SK-N-SH (cell line): ENCODE measurements around the gene GOLM1. TPM values are rescaled to one million over a fixed set of nuclear protein-coding genes. Genes with fewer than 3 reads are reported as not detected.
A peak's percentile ranks its signal among the peaks of the same experiment; 100 is the strongest.

ENCODE experiments used
- CTCF ChIA-PET: fragments of 300-600, 350-600 bp; formaldehyde crosslinking; extraction: SDS; loops from one replicate; lab custom pipeline; 2021; lab: Yijun Ruan, JAX
- POLR2A ChIA-PET: fragments of 350-600 bp; sonication (Branson Sonifier 250); formaldehyde crosslinking; extraction: SDS; loops from one replicate; lab custom pipeline; 2020; ENCODE audit warnings: antibody characterized with exemption, inconsistent platforms; lab: Yijun Ruan, JAX
- DNase-seq: peaks from one replicate; pipeline ENCODE4 v3.0.0; 2012
- H2AFZ ChIP-seq: fragments of 200-600 bp; sonication (generic); 2 replicates; pipeline ENCODE4 v1.8.1; 2016; ENCODE audit warnings: antibody characterized with exemption, mild to moderate bottlenecking, low read depth
- H3F3A ChIP-seq: fragments of 200-600 bp; sonication (generic); replicated peaks from 2 replicates; pipeline ENCODE3; 2016; ENCODE audit warnings: antibody characterized with exemption, mild to moderate bottlenecking; ENCODE audit not compliant: insufficient read depth
- H3K27ac ChIP-seq, 2 experiments: fragments of 200-500 bp in 1 of 2; fragments of 200-600 bp in 1 of 2; sonication (Bioruptor generic) in 1 of 2; sonication (generic), shearing (Covaris generic) in 1 of 2; 2 replicates each; pipeline versions ENCODE4 v1.5.1 to v1.6.1; 2014 to 2016; ENCODE audit warnings: low read depth in 2 of 2, inconsistent platforms in 1 of 2, low read length in 1 of 2, mild to moderate bottlenecking in 1 of 2, mixed read lengths in 1 of 2
- H3K27me3 ChIP-seq: fragments of 200-600 bp; sonication (generic), shearing (Covaris generic); 2 replicates; pipeline ENCODE4 v1.6.1; 2016; ENCODE audit warnings: mixed run types; ENCODE audit not compliant: insufficient read depth
- H3K36me3 ChIP-seq, 2 experiments: fragments of 200-500 bp in 1 of 2; fragments of 200-600 bp in 1 of 2; sonication (Bioruptor generic) in 1 of 2; sonication (generic) in 1 of 2; replicated peaks in 1 of 2; 2 replicates each; pipeline versions ENCODE3 to v1.5.1; 2014 to 2016; ENCODE audit warnings: low read length in 1 of 2, mild to moderate bottlenecking in 1 of 2; ENCODE audit not compliant: insufficient read depth in 2 of 2, control insufficient read depth in 1 of 2
- H3K4me1 ChIP-seq, 2 experiments: fragments of 200-500 bp in 1 of 2; fragments of 200-600 bp in 1 of 2; sonication (Bioruptor generic) in 1 of 2; sonication (generic), shearing (Covaris generic) in 1 of 2; 2 replicates each; pipeline versions ENCODE4 v1.5.1 to v1.6.1; 2014 to 2016; ENCODE audit warnings: low read depth in 1 of 2, low read length in 1 of 2, mixed run types in 1 of 2; ENCODE audit not compliant: insufficient read depth in 2 of 2, control insufficient read depth in 1 of 2
- H3K4me2 ChIP-seq: fragments of 200-600 bp; sonication (generic), shearing (Covaris generic); 2 replicates; pipeline ENCODE4 v1.6.1; 2017; ENCODE audit warnings: mixed run types
- H3K4me3 ChIP-seq, 2 experiments: fragments of 200-500 bp in 1 of 2; fragments of 200-600 bp in 1 of 2; sonication (Bioruptor generic) in 1 of 2; sonication (generic), shearing (Covaris generic) in 1 of 2; 2 replicates each; pipeline versions ENCODE4 v1.5.1 to v1.8.1; 2014 to 2016; ENCODE audit warnings: low read depth in 2 of 2, inconsistent platforms in 1 of 2, low read length in 1 of 2, mild to moderate bottlenecking in 1 of 2, mixed read lengths in 1 of 2, moderate library complexity in 1 of 2
- H3K79me2 ChIP-seq: fragments of 200-600 bp; sonication (generic); 2 replicates; pipeline ENCODE4 v1.8.1; 2017; ENCODE audit warnings: mild to moderate bottlenecking; ENCODE audit not compliant: insufficient read depth
- H3K9ac ChIP-seq: fragments of 200-600 bp; sonication (generic); 2 replicates; pipeline ENCODE4 v1.6.1; 2017; ENCODE audit warnings: mixed run types
- H3K9me2 ChIP-seq: fragments of 200-600 bp; sonication (generic); 2 replicates; pipeline ENCODE4 v1.6.1; 2017; ENCODE audit warnings: mixed run types
- H3K9me3 ChIP-seq: fragments of 200-600 bp; sonication (generic); 2 replicates; pipeline ENCODE4 v1.6.1; 2017; ENCODE audit warnings: mixed run types, mild to moderate bottlenecking, moderate library complexity
- H4K20me1 ChIP-seq: fragments of 200-600 bp; sonication (generic); 2 replicates; pipeline ENCODE4 v1.6.1; 2017; ENCODE audit warnings: mild to moderate bottlenecking, mixed run types; ENCODE audit not compliant: insufficient read depth
- EP300 ChIP-seq, 2 experiments: IDR thresholded peaks; 2 replicates each; pipeline versions ENCODE4 v1.4.0 to v1.6.1; 2012; ENCODE audit warnings: borderline replicate concordance in 1 of 2, low read depth in 1 of 2, low read length in 1 of 2
- FOXM1 ChIP-seq: IDR thresholded peaks from 2 replicates; pipeline ENCODE4 v1.4.0; 2012; ENCODE audit warnings: low read depth, mild to moderate bottlenecking
- GATA2 ChIP-seq: sonication (generic); formaldehyde crosslinking; IDR thresholded peaks from 2 replicates; pipeline ENCODE4 v1.5.0; 2020; ENCODE audit warnings: mild to moderate bottlenecking, missing genetic modification reagents
- MAX ChIP-seq: IDR thresholded peaks from 2 replicates; pipeline ENCODE4 v1.4.0; 2012; ENCODE audit warnings: low read depth
- MEF2A ChIP-seq: IDR thresholded peaks from 2 replicates; pipeline ENCODE4 v1.4.0; 2012; ENCODE audit warnings: low read depth, borderline replicate concordance
- MXI1 ChIP-seq: IDR thresholded peaks from 2 replicates; pipeline ENCODE4 v1.6.1; 2012; ENCODE audit warnings: mild to moderate bottlenecking, low read depth, low read length, improper control_type of control experiment
- NFIC ChIP-seq: IDR thresholded peaks from 2 replicates; pipeline ENCODE4 v1.4.0; 2012; ENCODE audit warnings: borderline replicate concordance
- RAD21 ChIP-seq: IDR thresholded peaks from 2 replicates; pipeline ENCODE4 v1.6.1; 2012; ENCODE audit warnings: mild to moderate bottlenecking, low read length
- RCOR1 ChIP-seq: fragments of 150-350 bp; IDR thresholded peaks from 2 replicates; pipeline ENCODE4 v1.6.1; 2017; ENCODE audit warnings: antibody characterized with exemption, low read length
- SMC3 ChIP-seq: IDR thresholded peaks from 2 replicates; pipeline ENCODE4 v1.6.1; 2012; ENCODE audit warnings: low read depth, low read length, improper control_type of control experiment
- TAF1 ChIP-seq: IDR thresholded peaks from 2 replicates; pipeline ENCODE4 v1.6.1; 2012; ENCODE audit warnings: low read depth, mild to moderate bottlenecking, low read length, moderate library complexity, borderline replicate concordance
- YY1 ChIP-seq: IDR thresholded peaks from 2 replicates; pipeline ENCODE4 v1.4.0; 2012; ENCODE audit warnings: low read depth, mild to moderate bottlenecking
- WGBS: methylation state at CpG from one replicate; pipeline ENCODE4 v1.1.6; 2017; ENCODE audit warnings: low lambda C conversion rate; 5-methylcytosine and 5-hydroxymethylcytosine counted together
- polyA plus RNA-seq, 3 experiments: library from polyadenylated mRNA; depleted of rRNA; stranded (reverse); fragments of >200 nt; gene quantifications; 2 replicates each; pipeline ENCODE4 v1.2.3, GENCODE V29; 2012
- TF ChIP-seq, protein P1 (sequence below): IDR thresholded peaks from 2 replicates; pipeline ENCODE4 v1.4.0; 2012; ENCODE audit warnings: low read depth, borderline replicate concordance
- TF ChIP-seq, protein P2 (sequence below): fragments of 150-350 bp; IDR thresholded peaks from 2 replicates; pipeline ENCODE4 v1.6.1; 2017; ENCODE audit warnings: antibody characterized with exemption, low read length, low read depth, borderline replicate concordance
- TF ChIP-seq, protein P3 (sequence below): IDR thresholded peaks from 2 replicates; pipeline ENCODE4 v1.6.1; 2012; ENCODE audit warnings: mild to moderate bottlenecking, low read depth, low read length, moderate library complexity

Gene GOLM1
- polyA plus RNA-seq, 1 of the 3 experiments (the other 2 are of a cell fraction) = 69.8 TPM

GRCh38 chr9:86097510-86098224 is 1.7 kb downstream of the GOLM1 start:
- H3K79me2 ChIP-seq = peaks cover 52% of the 10 kb centered on the region
- H3F3A ChIP-seq = peaks cover 13% of the 10 kb centered on the region
- CTCF ChIA-PET = interaction anchor here (1.1 kb wide), 1 partner anchor 23 kb away, joined by 3 read pairs; no protein-coding TSS in a partner anchor
- peak overlapping the region; percentile 85 to 90 for H3K4me3 ChIP-seq
- TF ChIP-seq MEF2A (no peak), YY1 (no peak), NFIC (no peak), RCOR1 (no peak), TAF1 (no peak), RAD21 (no peak), FOXM1 (no peak), GATA2 (CRISPR knock-in tag) (no peak), MAX (no peak), MXI1 (no peak), EP300 (IDR thresholded peaks at IDR 0.05; ENCODE audit: borderline replicate concordance in 1 of 2, low read depth in 1 of 2, low read length in 1 of 2) (no peak), SMC3 (no peak)
- TF ChIP-seq, protein P1, sequence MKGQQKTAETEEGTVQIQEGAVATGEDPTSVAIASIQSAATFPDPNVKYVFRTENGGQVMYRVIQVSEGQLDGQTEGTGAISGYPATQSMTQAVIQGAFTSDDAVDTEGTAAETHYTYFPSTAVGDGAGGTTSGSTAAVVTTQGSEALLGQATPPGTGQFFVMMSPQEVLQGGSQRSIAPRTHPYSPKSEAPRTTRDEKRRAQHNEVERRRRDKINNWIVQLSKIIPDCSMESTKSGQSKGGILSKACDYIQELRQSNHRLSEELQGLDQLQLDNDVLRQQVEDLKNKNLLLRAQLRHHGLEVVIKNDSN = no peak
- TF ChIP-seq, protein P2, sequence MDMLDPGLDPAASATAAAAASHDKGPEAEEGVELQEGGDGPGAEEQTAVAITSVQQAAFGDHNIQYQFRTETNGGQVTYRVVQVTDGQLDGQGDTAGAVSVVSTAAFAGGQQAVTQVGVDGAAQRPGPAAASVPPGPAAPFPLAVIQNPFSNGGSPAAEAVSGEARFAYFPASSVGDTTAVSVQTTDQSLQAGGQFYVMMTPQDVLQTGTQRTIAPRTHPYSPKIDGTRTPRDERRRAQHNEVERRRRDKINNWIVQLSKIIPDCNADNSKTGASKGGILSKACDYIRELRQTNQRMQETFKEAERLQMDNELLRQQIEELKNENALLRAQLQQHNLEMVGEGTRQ = no peak
- TF ChIP-seq, protein P3, sequence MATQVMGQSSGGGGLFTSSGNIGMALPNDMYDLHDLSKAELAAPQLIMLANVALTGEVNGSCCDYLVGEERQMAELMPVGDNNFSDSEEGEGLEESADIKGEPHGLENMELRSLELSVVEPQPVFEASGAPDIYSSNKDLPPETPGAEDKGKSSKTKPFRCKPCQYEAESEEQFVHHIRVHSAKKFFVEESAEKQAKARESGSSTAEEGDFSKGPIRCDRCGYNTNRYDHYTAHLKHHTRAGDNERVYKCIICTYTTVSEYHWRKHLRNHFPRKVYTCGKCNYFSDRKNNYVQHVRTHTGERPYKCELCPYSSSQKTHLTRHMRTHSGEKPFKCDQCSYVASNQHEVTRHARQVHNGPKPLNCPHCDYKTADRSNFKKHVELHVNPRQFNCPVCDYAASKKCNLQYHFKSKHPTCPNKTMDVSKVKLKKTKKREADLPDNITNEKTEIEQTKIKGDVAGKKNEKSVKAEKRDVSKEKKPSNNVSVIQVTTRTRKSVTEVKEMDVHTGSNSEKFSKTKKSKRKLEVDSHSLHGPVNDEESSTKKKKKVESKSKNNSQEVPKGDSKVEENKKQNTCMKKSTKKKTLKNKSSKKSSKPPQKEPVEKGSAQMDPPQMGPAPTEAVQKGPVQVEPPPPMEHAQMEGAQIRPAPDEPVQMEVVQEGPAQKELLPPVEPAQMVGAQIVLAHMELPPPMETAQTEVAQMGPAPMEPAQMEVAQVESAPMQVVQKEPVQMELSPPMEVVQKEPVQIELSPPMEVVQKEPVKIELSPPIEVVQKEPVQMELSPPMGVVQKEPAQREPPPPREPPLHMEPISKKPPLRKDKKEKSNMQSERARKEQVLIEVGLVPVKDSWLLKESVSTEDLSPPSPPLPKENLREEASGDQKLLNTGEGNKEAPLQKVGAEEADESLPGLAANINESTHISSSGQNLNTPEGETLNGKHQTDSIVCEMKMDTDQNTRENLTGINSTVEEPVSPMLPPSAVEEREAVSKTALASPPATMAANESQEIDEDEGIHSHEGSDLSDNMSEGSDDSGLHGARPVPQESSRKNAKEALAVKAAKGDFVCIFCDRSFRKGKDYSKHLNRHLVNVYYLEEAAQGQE = no peak
- TF ChIP-seq, all 33 proteins: peak for 0
- Histone ChIP-seq H3K9me2 (no peaks in the 10 kb centered on the region), H3K4me2 (peak overlapping the region; percentile 84), H4K20me1 (no peaks in the 10 kb centered on the region), H3K9me3 (no peaks in the 10 kb centered on the region), H3K9ac (no peak overlapping the region), H3K27ac (no peak overlapping the region), H2AFZ (peak overlapping the region; percentile 29; the same call in 1 of the 2 replicates), H3K27me3 (no peaks in the 10 kb centered on the region), H3K36me3 (no peaks in the 10 kb centered on the region), H3K4me1 (peaks cover 0 to 14% of the 10 kb centered on the region in 2 experiments; a peak in 2 of 4 replicates)
- POLR2A ChIA-PET = interaction anchor here (0.8 to 1.0 kb wide), 2 partner anchors 157 to 185 kb away, joined by 3 read pairs; partner anchors contain the start of genes ISCA1 and NAA35
- 83% methylated on average over 10 of the region's 10 CpGs for WGBS
- DNase-seq = peak; percentile 25
